ENCODE measurements around the gene ANO1. TPM values are rescaled to one million over a fixed set of nuclear protein-coding genes. Genes with fewer than 3 reads are reported as not detected.
A peak's percentile ranks its signal among the peaks of the same experiment; 100 is the strongest.
"Not testable (repeated sequence)": the region's sequence is repeated elsewhere in the genome, so short reads cannot be mapped to it uniquely, and the experiment has no call there.

The ANO1 gene
- total RNA-seq, 1 donor: 0.36 TPM

DNA sequence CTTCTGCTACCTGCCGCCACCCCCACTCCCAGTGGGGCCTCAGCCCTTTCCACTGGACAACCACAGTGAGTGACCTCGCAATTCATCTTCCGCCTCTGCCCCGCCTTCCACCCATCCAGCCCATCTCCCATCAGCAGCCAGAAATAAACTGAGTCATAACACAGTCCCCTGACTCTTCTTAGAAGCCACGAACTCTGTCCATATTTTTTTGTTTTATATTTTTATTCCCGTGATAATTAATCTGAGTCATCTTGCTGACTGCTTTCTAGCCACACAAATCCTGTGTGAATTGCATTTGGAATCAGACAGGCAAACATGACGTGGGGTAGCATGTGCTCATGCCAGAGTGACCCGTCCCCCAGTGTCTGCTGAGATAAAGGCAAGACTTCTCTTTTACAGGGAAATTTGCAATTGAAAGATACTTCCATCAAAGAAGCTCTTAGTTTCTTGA lies 132.0 kb downstream of the ANO1 start:
- DNase-seq (ENCODE audit: low read depth): peak; percentile 84
- TF ChIP-seq, protein P1, sequence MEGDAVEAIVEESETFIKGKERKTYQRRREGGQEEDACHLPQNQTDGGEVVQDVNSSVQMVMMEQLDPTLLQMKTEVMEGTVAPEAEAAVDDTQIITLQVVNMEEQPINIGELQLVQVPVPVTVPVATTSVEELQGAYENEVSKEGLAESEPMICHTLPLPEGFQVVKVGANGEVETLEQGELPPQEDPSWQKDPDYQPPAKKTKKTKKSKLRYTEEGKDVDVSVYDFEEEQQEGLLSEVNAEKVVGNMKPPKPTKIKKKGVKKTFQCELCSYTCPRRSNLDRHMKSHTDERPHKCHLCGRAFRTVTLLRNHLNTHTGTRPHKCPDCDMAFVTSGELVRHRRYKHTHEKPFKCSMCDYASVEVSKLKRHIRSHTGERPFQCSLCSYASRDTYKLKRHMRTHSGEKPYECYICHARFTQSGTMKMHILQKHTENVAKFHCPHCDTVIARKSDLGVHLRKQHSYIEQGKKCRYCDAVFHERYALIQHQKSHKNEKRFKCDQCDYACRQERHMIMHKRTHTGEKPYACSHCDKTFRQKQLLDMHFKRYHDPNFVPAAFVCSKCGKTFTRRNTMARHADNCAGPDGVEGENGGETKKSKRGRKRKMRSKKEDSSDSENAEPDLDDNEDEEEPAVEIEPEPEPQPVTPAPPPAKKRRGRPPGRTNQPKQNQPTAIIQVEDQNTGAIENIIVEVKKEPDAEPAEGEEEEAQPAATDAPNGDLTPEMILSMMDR (IDR thresholded peaks at IDR 0.05; ENCODE audit: insufficient read depth, low read length): no peak
- no peak overlapping the region for H3K4me3 ChIP-seq (ENCODE audit: low read depth, low read length)

DNA sequence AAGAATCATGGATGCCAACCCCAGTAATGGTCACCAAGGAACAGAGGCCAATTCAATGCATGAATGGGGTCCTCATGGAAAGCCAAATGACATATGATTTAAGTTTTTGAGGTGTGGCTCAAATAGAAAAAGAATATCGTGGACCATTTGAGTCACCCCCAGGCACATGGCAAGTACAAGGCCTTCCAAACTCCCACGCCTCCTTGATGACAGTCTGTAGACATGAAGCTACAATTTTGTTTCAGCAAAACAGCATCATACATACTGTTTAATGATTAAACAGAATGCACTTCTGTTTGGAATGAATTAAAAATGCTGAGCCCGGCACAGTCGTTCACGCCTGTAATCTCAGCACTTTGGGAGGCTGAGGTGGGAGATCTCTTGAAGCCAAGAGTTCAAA lies 132.4 kb downstream of the ANO1 start:
- H3K4me3 ChIP-seq (ENCODE audit: low read depth, low read length): no peak overlapping the region
- TF ChIP-seq, protein P1 (IDR thresholded peaks at IDR 0.05; ENCODE audit: insufficient read depth, low read length): no peak
- DNase-seq (ENCODE audit: low read depth): peak; percentile 23

DNA sequence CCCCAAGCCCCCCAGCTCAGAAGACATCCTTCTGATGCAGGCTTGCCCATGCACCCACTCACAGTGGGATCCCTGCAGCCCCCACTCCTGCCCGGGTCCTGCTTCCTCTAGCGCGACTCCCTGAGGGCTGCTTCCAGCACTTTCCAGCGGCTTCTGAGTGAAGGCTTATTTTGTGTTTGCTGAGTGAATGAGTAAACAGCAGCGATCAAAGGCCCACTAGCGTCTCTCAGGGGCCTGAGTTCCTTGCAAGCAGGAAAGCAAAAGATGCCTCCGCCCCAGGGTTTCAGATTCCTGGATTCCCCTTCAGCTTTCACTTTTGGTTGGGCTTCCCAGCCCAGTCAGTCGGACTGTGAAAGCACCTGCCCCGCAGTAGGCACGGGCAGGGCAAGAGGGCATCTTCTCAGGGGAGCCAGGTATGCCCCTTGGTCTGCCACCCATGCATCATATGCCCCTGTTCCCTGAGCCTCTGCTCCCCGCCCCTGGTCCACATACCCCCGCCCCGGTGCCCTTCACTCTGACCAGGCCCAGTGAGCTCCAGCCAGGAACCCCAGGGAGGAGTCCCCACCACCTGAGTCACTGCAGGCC lies 134.2 kb downstream of the ANO1 start:
- no peak overlapping the region for H3K4me3 ChIP-seq (ENCODE audit: low read depth, low read length)
- DNase-seq (ENCODE audit: low read depth): no peak

DNA sequence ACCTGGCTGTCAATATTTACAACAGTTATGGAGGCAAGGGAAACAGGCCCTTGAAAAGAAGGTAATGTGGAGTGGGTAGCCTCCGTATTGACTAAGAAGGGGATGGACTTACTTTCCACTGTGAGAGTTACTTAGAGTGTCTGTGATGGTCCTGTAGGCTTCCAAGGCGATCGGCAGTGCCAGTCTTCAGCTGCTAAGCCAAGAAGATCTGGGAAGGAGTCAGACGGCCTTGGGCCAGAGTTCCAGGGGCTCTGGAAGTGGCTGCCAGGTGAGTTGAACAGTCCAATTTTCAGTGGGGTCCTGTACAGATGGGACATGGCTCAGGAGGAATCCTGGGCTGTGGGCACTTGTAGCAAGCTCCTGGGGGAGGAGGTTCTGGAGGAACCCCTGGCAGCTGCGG lies 139.3 kb downstream of the ANO1 start:
- H3K4me3 ChIP-seq (ENCODE audit: low read depth, low read length); DNase-seq (ENCODE audit: low read depth): not testable (repeated sequence)

More for the DNA sequence above, 134.2 kb downstream of the ANO1 start:
- TF ChIP-seq, protein P1 (IDR thresholded peaks at IDR 0.05; ENCODE audit: insufficient read depth, low read length): no peak

DNA sequence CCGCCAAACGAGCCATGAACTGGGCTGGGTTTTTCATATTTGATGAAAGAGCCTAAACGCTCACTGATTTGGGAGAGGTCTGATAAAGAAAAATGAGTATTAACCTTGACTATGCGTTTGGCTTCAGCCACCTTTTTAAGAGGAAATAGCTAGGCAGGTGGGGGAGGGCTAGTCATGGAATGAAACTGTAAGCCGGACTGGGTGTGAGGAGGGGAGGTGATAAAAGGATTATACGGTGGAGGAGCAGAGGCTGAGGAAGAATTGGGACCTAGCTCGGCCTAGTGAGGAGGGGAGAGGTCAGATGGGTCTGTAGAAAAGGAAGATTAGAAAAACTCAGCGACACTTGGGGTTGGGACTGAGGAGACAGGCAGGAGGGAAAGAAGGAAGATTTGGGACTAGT lies 140.0 kb downstream of the ANO1 start:
- DNase-seq (ENCODE audit: low read depth); H3K4me3 ChIP-seq (ENCODE audit: low read depth, low read length): not testable (repeated sequence)

DNA sequence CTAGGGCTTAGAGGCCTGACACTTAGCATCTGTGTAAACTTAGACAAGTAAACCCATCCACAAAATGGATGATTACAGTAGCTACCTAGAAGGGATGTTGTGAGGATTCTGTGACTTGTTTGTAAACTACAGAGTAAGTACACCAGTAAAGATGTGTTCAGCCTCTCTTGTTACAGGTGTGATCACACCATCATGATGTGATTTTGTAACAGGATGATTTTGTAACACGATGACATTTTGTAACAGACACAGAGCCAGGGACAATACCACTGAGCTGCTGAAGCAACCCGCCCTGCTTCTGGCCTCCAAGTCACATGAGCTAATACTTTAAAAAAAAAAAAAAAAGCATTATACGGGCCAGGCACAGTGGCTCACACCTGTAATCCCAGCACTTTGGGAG lies 142.0 kb downstream of the ANO1 start:
- TF ChIP-seq, protein P1 (IDR thresholded peaks at IDR 0.05; ENCODE audit: insufficient read depth, low read length): no peak
- DNase-seq (ENCODE audit: low read depth): no peak
- H3K4me3 ChIP-seq (ENCODE audit: low read depth, low read length): no peak overlapping the region

DNA sequence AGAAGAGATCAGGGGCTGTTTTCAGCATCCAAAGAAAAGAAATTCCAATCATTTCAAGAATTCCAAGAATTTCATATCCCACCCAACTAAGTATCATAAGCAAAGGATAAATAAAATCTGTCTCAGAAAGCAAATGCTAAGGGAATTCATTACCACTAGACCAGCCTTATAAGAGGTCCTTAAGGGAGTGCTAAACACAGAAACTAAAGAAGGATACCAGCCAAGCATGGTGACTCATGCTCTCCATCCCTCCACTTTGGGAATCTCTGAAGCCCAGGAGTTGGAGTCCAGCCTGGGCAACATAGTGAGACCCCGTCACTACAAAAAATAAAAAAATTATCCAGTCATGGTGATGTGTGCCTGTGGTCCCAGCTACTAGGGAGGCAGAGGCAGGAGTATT lies 142.8 kb downstream of the ANO1 start:
- DNase-seq (ENCODE audit: low read depth): peak; percentile 52
- TF ChIP-seq, protein P1 (IDR thresholded peaks at IDR 0.05; ENCODE audit: insufficient read depth, low read length): no peak
- H3K4me3 ChIP-seq (ENCODE audit: low read depth, low read length): no peak overlapping the region

DNA sequence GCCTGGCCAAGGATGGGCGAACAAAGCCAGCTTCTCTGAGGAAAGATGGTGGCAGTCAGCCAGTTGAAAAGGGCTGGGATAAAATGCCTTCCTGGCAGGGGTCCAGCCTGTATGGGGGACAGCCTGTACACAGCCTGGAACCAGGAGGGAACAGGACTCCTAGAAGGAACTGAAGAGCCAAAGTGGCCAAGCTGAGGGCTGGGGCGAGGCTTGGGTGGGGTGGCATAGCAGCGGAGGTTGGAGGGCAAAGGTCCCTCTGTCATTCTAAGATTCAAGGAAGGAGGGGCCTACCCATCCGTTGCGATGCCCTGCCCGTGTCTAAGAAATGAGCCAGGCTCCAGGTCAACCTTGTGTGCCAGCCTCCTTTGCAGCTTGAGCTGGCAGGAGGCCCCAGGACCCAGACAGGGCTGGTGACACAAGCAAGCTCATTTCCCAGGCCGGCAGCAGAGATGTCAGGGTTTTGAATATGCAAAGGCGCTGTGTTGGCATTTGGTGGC lies 147.6 kb downstream of the ANO1 start:
- no peak overlapping the region for H3K4me3 ChIP-seq (ENCODE audit: low read depth, low read length)
- TF ChIP-seq, protein P1 (IDR thresholded peaks at IDR 0.05; ENCODE audit: insufficient read depth, low read length): no peak
- peak; percentile 47 for DNase-seq (ENCODE audit: low read depth)

Measured in fibroblast of the aortic adventitia (primary cell).